ENCODE results near the gene TOMM40.
"Not testable (repeated sequence)": the region's sequence is repeated elsewhere in the genome, so short reads cannot be mapped to it uniquely, and the experiment has no call there.

The TOMM40 gene

GRCh38 chr19:44900328-44901244 is 9.5 kb downstream of the TOMM40 start:
- DNase-seq = no peak

GRCh38 chr19:44903216-44903601 is 12.2 kb downstream of the TOMM40 start:
- no peak for DNase-seq

DNA sequence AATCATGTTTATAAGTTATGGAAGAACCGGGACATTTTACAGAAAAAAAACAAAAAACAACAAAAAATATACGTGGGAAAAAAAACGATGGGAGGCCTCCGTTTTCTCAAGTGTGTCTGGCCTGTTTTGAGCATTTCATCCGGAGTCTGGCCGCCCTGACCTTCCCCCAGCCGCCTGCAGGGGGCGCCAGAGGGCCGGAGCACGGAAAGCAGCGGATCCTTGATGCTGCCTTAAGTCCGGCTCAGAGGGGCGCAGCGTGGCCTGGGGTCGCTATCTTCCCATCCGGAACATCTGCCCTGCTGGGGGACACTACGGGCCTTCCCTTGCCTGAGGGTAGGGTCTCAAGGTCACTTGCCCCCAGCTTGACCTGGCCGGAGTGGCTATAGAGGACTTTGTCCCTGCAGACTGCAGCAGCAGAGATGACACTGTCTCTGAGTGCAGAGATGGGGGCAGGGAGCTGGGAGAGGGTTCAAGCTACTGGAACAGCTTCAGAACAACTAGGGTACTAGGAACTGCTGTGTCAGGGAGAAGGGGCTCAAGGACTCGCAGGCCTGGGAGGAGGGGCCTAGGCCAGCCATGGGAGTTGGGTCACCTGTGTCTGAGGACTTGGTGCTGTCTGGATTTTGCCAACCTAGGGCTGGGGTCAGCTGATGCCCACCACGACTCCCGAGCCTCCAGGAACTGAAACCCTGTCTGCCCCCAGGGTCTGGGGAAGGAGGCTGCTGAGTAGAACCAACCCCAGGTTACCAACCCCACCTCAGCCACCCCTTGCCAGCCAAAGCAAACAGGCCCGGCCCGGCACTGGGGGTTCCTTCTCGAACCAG is 12.8 kb downstream of the TOMM40 start:
- DNase-seq = peak; percentile 32

DNA sequence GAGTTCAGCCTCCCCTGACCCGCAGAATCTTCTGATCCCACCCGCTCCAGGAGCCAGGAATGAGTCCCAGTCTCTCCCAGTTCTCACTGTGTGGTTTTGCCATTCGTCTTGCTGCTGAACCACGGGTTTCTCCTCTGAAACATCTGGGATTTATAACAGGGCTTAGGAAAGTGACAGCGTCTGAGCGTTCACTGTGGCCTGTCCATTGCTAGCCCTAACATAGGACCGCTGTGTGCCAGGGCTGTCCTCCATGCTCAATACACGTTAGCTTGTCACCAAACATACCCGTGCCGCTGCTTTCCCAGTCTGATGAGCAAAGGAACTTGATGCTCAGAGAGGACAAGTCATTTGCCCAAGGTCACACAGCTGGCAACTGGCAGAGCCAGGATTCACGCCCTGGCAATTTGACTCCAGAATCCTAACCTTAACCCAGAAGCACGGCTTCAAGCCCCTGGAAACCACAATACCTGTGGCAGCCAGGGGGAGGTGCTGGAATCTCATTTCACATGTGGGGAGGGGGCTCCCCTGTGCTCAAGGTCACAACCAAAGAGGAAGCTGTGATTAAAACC is 13.5 kb downstream of the TOMM40 start:
- DNase-seq = no peak

DNA sequence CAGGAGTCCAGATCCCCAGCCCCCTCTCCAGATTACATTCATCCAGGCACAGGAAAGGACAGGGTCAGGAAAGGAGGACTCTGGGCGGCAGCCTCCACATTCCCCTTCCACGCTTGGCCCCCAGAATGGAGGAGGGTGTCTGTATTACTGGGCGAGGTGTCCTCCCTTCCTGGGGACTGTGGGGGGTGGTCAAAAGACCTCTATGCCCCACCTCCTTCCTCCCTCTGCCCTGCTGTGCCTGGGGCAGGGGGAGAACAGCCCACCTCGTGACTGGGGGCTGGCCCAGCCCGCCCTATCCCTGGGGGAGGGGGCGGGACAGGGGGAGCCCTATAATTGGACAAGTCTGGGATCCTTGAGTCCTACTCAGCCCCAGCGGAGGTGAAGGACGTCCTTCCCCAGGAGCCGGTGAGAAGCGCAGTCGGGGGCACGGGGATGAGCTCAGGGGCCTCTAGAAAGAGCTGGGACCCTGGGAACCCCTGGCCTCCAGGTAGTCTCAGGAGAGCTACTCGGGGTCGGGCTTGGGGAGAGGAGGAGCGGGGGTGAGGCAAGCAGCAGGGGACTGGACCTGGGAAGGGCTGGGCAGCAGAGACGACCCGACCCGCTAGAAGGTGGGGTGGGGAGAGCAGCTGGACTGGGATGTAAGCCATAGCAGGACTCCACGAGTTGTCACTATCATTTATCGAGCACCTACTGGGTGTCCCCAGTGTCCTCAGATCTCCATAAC is 14.5 kb downstream of the TOMM40 start, which contains the start of gene APOE:
APOE (plus strand) TSS at position 360 of the 724 bp plus-strand sequence. CDS start 829 bp downstream, outside the sequence.
- DNase-seq = no peak

- DNase-seq = no peak
Observed at GRCh38 chr19:44907613-44908012, 16.6 kb downstream of the TOMM40 start.

DNA sequence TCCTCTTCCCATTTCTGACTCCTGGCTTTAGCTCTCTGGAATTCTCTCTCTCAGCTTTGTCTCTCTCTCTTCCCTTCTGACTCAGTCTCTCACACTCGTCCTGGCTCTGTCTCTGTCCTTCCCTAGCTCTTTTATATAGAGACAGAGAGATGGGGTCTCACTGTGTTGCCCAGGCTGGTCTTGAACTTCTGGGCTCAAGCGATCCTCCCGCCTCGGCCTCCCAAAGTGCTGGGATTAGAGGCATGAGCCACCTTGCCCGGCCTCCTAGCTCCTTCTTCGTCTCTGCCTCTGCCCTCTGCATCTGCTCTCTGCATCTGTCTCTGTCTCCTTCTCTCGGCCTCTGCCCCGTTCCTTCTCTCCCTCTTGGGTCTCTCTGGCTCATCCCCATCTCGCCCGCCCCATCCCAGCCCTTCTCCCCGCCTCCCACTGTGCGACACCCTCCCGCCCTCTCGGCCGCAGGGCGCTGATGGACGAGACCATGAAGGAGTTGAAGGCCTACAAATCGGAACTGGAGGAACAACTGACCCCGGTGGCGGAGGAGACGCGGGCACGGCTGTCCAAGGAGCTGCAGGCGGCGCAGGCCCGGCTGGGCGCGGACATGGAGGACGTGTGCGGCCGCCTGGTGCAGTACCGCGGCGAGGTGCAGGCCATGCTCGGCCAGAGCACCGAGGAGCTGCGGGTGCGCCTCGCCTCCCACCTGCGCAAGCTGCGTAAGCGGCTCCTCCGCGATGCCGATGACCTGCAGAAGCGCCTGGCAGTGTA is 17.2 kb downstream of the TOMM40 start:
- no peak for DNase-seq

GRCh38 chr19:44908836-44909261 is 17.8 kb downstream of the TOMM40 start:
- no peak for DNase-seq

GRCh38 chr19:44909775-44910174 is 18.7 kb downstream of the TOMM40 start:
- no peak for DNase-seq

DNA sequence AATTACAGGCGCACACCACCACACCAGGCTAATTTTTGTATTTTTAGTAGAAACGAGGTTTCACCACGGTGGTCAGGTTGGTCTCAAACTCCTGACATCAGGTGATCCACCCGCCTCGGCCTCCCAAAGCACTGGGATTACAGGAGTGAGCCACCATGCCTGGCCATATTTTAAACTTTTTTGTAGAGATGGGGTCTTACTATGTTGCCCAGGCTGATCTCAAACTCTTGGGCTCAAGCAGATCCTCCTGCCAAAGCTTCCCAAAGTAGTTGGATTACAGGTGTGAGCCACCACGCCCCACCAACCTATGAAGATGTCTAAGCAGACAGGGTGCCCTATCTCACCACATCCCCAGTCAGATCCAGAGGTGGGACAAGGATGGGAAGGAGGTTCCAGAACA is 20.8 kb downstream of the TOMM40 start:
- DNase-seq = not testable (repeated sequence)

DNA sequence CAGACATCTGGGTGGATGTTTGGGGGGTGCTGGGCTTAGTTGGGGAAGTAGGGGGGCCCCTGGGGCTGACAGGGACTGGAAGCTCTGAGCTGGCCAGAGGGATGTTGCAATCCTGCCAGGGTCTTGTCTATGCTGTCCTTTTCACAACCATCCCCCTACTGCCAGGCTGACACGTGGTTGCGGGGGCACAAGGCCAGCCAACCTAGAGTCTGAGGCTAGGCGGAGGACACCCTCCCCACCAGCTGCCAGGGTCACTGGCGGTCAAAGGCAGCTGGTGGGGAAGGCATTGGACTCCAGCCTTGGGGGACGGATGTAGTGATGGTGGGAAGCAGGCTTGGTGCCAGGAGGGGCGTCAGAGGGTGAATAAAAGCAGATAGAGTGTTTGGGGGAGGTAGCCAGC is 21.8 kb downstream of the TOMM40 start:
- DNase-seq = no peak

- DNase-seq = not testable (repeated sequence)
Observed at GRCh38 chr19:44913512-44914432, 22.7 kb downstream of the TOMM40 start.

GRCh38 chr19:44914433-44915206 is 23.6 kb downstream of the TOMM40 start, which contains the start of gene APOC1:
TSS of gene APOC1 (plus strand) at chr19:44914608. CDS start at chr19:44914892, 284 bp downstream.
- DNase-seq = peak; percentile 81

DNA sequence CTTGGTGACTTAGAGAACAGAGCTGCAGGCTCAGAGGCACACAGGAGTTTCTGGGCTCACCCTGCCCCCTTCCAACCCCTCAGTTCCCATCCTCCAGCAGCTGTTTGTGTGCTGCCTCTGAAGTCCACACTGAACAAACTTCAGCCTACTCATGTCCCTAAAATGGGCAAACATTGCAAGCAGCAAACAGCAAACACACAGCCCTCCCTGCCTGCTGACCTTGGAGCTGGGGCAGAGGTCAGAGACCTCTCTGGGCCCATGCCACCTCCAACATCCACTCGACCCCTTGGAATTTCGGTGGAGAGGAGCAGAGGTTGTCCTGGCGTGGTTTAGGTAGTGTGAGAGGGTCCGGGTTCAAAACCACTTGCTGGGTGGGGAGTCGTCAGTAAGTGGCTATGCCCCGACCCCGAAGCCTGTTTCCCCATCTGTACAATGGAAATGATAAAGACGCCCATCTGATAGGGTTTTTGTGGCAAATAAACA is 33.2 kb downstream of the TOMM40 start:
- DNase-seq = no peak

DNA sequence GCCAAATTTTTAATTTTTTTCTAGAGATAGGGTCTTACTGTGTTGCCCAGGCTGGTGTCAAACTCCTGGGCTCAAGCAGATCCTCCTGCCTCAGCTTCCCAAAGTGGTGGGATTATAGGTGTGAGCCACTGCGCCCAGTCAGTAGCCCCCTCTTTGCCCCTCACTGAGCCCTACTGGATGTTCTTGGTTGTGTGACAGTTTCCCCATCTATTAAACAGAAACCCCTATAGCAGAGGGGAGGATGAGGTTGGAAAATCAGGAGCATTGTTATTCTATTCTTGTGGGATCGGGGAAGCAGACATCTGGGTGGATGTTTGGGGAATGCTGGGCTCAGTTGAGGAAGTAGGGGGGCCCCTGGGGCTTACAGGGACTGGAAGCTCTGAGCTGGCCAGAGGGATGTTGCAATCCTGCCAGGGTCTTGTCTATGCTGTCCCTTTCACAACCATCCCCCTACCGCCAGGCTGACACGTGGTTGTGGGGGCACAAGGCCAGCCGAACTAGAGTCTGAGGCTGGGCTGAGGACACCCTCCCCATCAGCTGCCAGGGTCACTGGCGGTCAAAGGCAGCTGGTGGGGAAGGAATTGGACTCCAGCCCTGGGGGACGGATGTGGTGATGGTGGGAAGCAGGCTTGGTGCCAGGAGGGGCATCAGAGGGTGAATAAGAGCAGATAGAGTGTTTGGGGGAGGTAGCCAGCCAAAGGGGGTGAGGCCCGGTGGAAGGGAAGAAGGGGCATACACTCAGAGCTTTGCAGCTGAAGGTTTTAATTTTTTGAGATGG is 34.2 kb downstream of the TOMM40 start:
- DNase-seq = peak; percentile 57

- DNase-seq = not testable (repeated sequence)
Observed at GRCh38 chr19:44926245-44927077, 35.4 kb downstream of the TOMM40 start.

- DNase-seq = peak; percentile 58
Observed at GRCh38 chr19:44927746-44928145, 36.7 kb downstream of the TOMM40 start.
